HepG2 (cell line): ENCODE measurements around the gene KRTAP10-9. TPM values are rescaled to one million over a fixed set of nuclear protein-coding genes. Genes with fewer than 3 reads are reported as not detected.

Experiments
- ATAC-seq: fragments of 200-7000 bp; cut with Tn5 transposase; 3 replicates; pipeline ENCODE4 v1.9.1; 2020; ENCODE audit warnings: mild to moderate bottlenecking, moderate library complexity
- BruUV-seq: library from RNA; stranded (reverse); fragments of 400-500 nt; replicated peaks from 2 replicates; lab custom pipeline; 2021; lab: Mats Ljungman, UMichigan
- CTCF ChIA-PET: fragments of 300-600 bp; formaldehyde crosslinking; extraction: SDS; loops from one replicate; lab custom pipeline; 2021; ENCODE audit warnings: low total read pairs, inconsistent platforms, low intra/inter-chr PET ratio; lab: Yijun Ruan, JAX
- POLR2A ChIA-PET: fragments of 350-600 bp; sonication (Branson Sonifier 250); formaldehyde crosslinking; loops from one replicate; lab custom pipeline; 2020; ENCODE audit warnings: antibody characterized with exemption, inconsistent platforms; lab: Yijun Ruan, JAX
- DNase-seq: peaks from one replicate; pipeline ENCODE4 v3.0.0-alpha.2; 2015; ENCODE audit warnings: low spot score
- FAIRE-seq: peaks from 3 replicates; lab custom pipeline; 2011; peaks lifted over from hg19 to GRCh38; lab: Jason Lieb, UNC
- H2AFZ ChIP-seq: one replicate; pipeline ENCODE4 v1.6.1; 2011; ENCODE audit warnings: low read length, inconsistent platforms
- H3K27ac ChIP-seq: fragments of 300-600 bp; 3 replicates; pipeline ENCODE4 v1.8.0; 2011; ENCODE audit warnings: mixed run types, mild to moderate bottlenecking, mixed read lengths, low read length, inconsistent platforms; ENCODE audit not compliant: insufficient read depth; ENCODE audit errors: extremely low read length
- H3K27me3 ChIP-seq, 2 experiments: fragments of 200-600 bp in 1 of 2; 2 replicates in 1 of 2; 3 replicates in 1 of 2; pipeline versions ENCODE4 v1.6.0 to v1.8.0; 2011; ENCODE audit warnings: low read length in 2 of 2, mild to moderate bottlenecking in 2 of 2, moderate library complexity in 2 of 2, inconsistent platforms in 1 of 2; ENCODE audit not compliant: insufficient read depth in 2 of 2, control insufficient read depth in 1 of 2
- H3K36me3 ChIP-seq, 2 experiments: fragments of 200-600 bp in 1 of 2; replicated peaks in 1 of 2; 2 replicates in 1 of 2; 3 replicates in 1 of 2; pipeline versions ENCODE4 v1.5.1 to v1.8.0; 2011; ENCODE audit warnings: low read length in 2 of 2, inconsistent platforms in 1 of 2; ENCODE audit not compliant: insufficient read depth in 2 of 2, control insufficient read depth in 1 of 2
- H3K4me1 ChIP-seq: 2 replicates; pipeline ENCODE4 v1.5.1; 2012; ENCODE audit warnings: low read length, inconsistent platforms; ENCODE audit not compliant: insufficient read depth
- H3K4me2 ChIP-seq: 2 replicates; pipeline ENCODE4 v1.6.0; 2011; ENCODE audit warnings: low read depth, low read length, inconsistent platforms
- H3K4me3 ChIP-seq, 3 experiments: fragments of 200-600 bp in 1 of 3; sonication (generic), shearing (Covaris generic) in 1 of 3; replicated peaks in 1 of 3; 2 replicates each; pipeline ENCODE4 v1.5.1; 2011 to 2016; ENCODE audit warnings: low read length in 3 of 3, inconsistent platforms in 2 of 3, low read depth in 2 of 3, mild to moderate bottlenecking in 2 of 3, control low read depth in 1 of 3, mixed read lengths in 1 of 3; ENCODE audit not compliant: insufficient read depth in 1 of 3
- H3K79me2 ChIP-seq: one replicate; pipeline ENCODE4 v1.6.1; 2011; ENCODE audit warnings: low read length, inconsistent platforms; ENCODE audit not compliant: insufficient read depth
- H3K9ac ChIP-seq: 2 replicates; pipeline ENCODE4 v1.6.0; 2011; ENCODE audit warnings: mild to moderate bottlenecking, low read depth, low read length, inconsistent platforms; ENCODE audit not compliant: insufficient read depth
- H3K9me3 ChIP-seq: 2 replicates; pipeline ENCODE4 v1.5.1; 2012; ENCODE audit warnings: mild to moderate bottlenecking, low read length
- H4K20me1 ChIP-seq: 2 replicates; pipeline ENCODE4 v1.6.0; 2011; ENCODE audit warnings: inconsistent platforms, mild to moderate bottlenecking, low read length, moderate library complexity; ENCODE audit not compliant: insufficient read depth
- DBP ChIP-seq: sonication (generic); formaldehyde crosslinking; IDR thresholded peaks from 2 replicates; pipeline ENCODE4 v1.4.0; 2020; ENCODE audit warnings: missing genetic modification reagents; ENCODE audit errors: not compliant biosample characterization
- FOXJ3 ChIP-seq: sonication (generic); formaldehyde crosslinking; IDR thresholded peaks from 2 replicates; pipeline ENCODE4 v1.4.0; 2020; ENCODE audit warnings: missing genetic modification reagents, mild to moderate bottlenecking, borderline replicate concordance
- GATAD1 ChIP-seq: IDR thresholded peaks from 2 replicates; pipeline ENCODE4 v1.6.1; 2016; ENCODE audit warnings: missing genetic modification reagents, missing compliant biosample characterization
- HMG20B ChIP-seq: conservative IDR thresholded peaks from 2 replicates; pipeline ENCODE4 v1.6.1; 2016; ENCODE audit warnings: missing genetic modification reagents, missing compliant biosample characterization
- HMGA1 ChIP-seq: sonication (generic); formaldehyde crosslinking; conservative IDR thresholded peaks from 2 replicates; pipeline ENCODE4 v1.4.0; 2020; ENCODE audit warnings: missing genetic modification reagents
- PRDM15 ChIP-seq: sonication (generic); formaldehyde crosslinking; IDR thresholded peaks from 2 replicates; pipeline ENCODE4 v1.4.0; 2020; ENCODE audit warnings: missing genetic modification reagents
- SP140L ChIP-seq: sonication (generic); formaldehyde crosslinking; IDR thresholded peaks from 2 replicates; pipeline ENCODE4 v1.4.0; 2020; ENCODE audit warnings: missing genetic modification reagents, borderline replicate concordance
- SRSF4 ChIP-seq: fragments of 200-400 bp; formaldehyde crosslinking; IDR thresholded peaks from one replicate; pipeline ENCODE4 v1.6.1; 2018; ENCODE audit warnings: mild to moderate bottlenecking, low read depth, low read length, moderate library complexity; ENCODE audit not compliant: poor library complexity, severe bottlenecking
- ZFP1 ChIP-seq: IDR thresholded peaks from 2 replicates; pipeline ENCODE4 v1.6.1; 2016
- ZNF12 ChIP-seq: sonication (generic); formaldehyde crosslinking; IDR thresholded peaks from 2 replicates; pipeline ENCODE4 v1.5.0; 2020; ENCODE audit warnings: missing genetic modification reagents
- ZNF570 ChIP-seq: sonication (generic); formaldehyde crosslinking; IDR thresholded peaks from 2 replicates; pipeline ENCODE4 v1.4.0; 2020; ENCODE audit warnings: mild to moderate bottlenecking, missing genetic modification reagents, borderline replicate concordance
- ZNF574 ChIP-seq: sonication (generic); formaldehyde crosslinking; IDR thresholded peaks from 2 replicates; pipeline ENCODE4 v1.4.0; 2020; ENCODE audit warnings: missing genetic modification reagents
- ZNF660 ChIP-seq: sonication (generic); formaldehyde crosslinking; IDR thresholded peaks from 2 replicates; pipeline ENCODE4 v1.5.1; 2020; ENCODE audit warnings: mild to moderate bottlenecking, low read depth, missing genetic modification reagents, borderline replicate concordance
- ZNF780A ChIP-seq: sonication (generic); formaldehyde crosslinking; IDR thresholded peaks from 2 replicates; pipeline ENCODE4 v1.8.0; 2022; ENCODE audit warnings: mild to moderate bottlenecking, missing genetic modification reagents, moderate library complexity
- WGBS: methylation state at CpG from one replicate; pipeline ENCODE4 v1.1.6; 2017; ENCODE audit warnings: low lambda C conversion rate; 5-methylcytosine and 5-hydroxymethylcytosine counted together
- in situ Hi-C: cut with HindIII; loops from 2 replicates; pipeline ENCODE4 v1.10.0; 2017; ENCODE audit warnings: low pct_unique_long_range_greater_than_20kb; ENCODE audit not compliant: extremely low pct_ligation_motif_present
- intact Hi-C: fragments of 100-400 bp; cut with micrococcal nuclease; formaldehyde crosslinking; loops from one replicate; pipeline ENCODE4 v1.10.0; 2022; ENCODE audit not compliant: unreplicated experiment
- polyA plus RNA-seq, 8 experiments: library from polyadenylated mRNA; depleted of rRNA in 3 of 8; stranded (reverse) in 7 of 8; unstranded in 1 of 8; fragments of >200 nt; fragmentation: Illumina TruSeq in 4 of 8; extraction: Trizol in 4 of 8; gene quantifications; 2 replicates each; pipeline versions ENCODE4 v1.2.1 to v1.2.3, GENCODE V29; 2011 to 2016; ENCODE audit warnings: low read depth in 4 of 8, missing spikeins in 1 of 8, mixed read lengths in 1 of 8; ENCODE audit not compliant: insufficient read depth in 1 of 8
- total RNA-seq, 5 experiments: library from RNA; depleted of rRNA; stranded (reverse); fragments of >200 nt; fragmentation: Illumina TruSeq; extraction: Trizol; gene quantifications; 2 replicates each; pipeline ENCODE4 v1.2.3, GENCODE V29; 2016; ENCODE audit warnings: low read depth in 1 of 5

KRTAP10-9 gene
- total and polyA plus RNA-seq, 2 of the 13 experiments (the other 11 are each of a cell fraction or from before 2014, with no cell fraction given), result not detected

GRCh38 chr21:44598061-44598460 is 28.8 kb upstream of the KRTAP10-9 start:
- intact Hi-C loops (no loop called here), in situ Hi-C loops (no loop called here)
- Histone ChIP-seq H3K4me3 (no peak overlapping the region), H3K27me3 (peaks cover 0 to 1% of the 10 kb centered on the region in 2 experiments; a peak in 1 of 5 replicates), H3K4me1 (peaks cover 27% of the 10 kb centered on the region), H3K9me3 (no peaks in the 10 kb centered on the region), H3K27ac (no peak overlapping the region), H2AFZ (no peak overlapping the region), H3K79me2 (no peaks in the 10 kb centered on the region), H4K20me1 (no peaks in the 10 kb centered on the region), H3K36me3 (no peaks in the 10 kb centered on the region), H3K4me2 (no peak overlapping the region), H3K9ac (no peak overlapping the region)
- CTCF ChIA-PET, result no interaction called here
- ATAC-seq (no peak), DNase-seq (no peak), FAIRE-seq (no peak)
- TF ChIP-seq ZNF660 (no peak), ZNF570 (CRISPR knock-in tag) (no peak), SP140L (CRISPR knock-in tag) (no peak), SRSF4 (no peak), PRDM15 (CRISPR knock-in tag) (no peak), HMGA1 (CRISPR knock-in tag) (no peak), ZNF12 (CRISPR knock-in tag) (no peak), ZNF574 (CRISPR knock-in tag) (no peak), GATAD1 (CRISPR knock-in tag) (no peak), ZNF780A (no peak), ZFP1 (no peak), HMG20B (CRISPR knock-in tag) (no peak), FOXJ3 (CRISPR knock-in tag) (no peak), DBP (CRISPR knock-in tag) (no peak)
- POLR2A ChIA-PET, result no interaction called here
- BruUV-seq, result no TSS peak
- WGBS, result 87% methylated on average over 11 of the region's 11 CpGs
